Activated CD4-positive, alpha-beta T cell treated with anti-CD3 and anti-CD28 coated beads, Interleukin-2, amount 50 U/mL, for 24 hours (primary cell): Measurements from ENCODE around the gene ENAH.

Experiments used
- DNase-seq, 2 donors: peaks; one replicate each; pipeline ENCODE4 v3.0.0-alpha.2; 2020; ENCODE audit warnings: low read depth in 1 of 2, low spot score in 1 of 2

Gene ENAH

DNA sequence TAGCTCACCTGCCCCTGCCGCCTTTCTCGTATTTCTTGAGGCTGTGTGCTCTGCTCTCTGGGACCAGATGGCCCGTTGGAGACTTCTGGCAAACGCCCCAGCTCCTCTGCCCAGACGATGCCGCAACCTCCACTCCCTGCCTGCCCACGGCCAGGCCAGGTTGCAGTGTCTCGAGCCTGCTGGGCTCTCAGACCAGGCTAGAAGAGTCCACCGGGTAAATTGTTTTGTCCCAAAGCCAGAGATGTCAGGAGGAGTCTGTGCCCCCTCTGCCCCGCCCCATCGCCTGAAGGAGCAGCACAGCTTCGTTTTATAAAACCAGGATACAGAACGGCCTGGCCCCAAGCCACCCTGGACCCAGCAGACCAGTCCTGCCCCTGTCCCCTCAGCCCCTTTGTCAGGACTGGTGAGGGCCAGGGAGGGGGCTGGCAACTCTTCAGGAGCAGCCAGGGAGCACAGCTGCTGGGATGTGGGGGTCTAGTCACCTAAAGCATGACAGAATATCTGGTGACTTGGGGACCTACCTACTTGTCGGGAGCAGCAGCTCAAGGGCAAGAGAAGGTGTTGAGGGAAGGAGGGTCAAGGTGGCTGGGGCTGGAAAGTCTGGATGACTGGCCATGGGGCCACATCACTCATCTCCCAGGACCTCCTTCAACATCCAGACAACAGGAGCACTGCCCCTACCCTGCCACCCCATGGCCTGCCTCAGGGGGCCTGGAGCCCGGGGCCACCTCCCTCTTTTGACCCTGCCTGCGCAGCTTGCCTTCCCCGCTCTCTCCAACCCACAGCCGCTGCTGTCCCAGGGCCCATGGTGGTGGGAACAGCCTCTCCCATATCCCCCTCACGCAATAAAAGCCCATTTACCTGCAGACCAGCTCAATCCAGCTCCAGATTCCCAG, 191.1 kb downstream of the ENAH start:
- no peak for DNase-seq

GRCh38 chr1:225460737-225461532, 192.0 kb downstream of the ENAH start:
- DNase-seq = peak; percentile 19 to 42

GRCh38 chr1:225460021-225460736, 192.7 kb downstream of the ENAH start:
- no peak for DNase-seq

GRCh38 chr1:225458222-225458631, 194.7 kb downstream of the ENAH start:
- no peak for DNase-seq

- peak; percentile 63 to 86 for DNase-seq
Observed at GRCh38 chr1:225454733-225455132, 198.2 kb downstream of the ENAH start.

DNA sequence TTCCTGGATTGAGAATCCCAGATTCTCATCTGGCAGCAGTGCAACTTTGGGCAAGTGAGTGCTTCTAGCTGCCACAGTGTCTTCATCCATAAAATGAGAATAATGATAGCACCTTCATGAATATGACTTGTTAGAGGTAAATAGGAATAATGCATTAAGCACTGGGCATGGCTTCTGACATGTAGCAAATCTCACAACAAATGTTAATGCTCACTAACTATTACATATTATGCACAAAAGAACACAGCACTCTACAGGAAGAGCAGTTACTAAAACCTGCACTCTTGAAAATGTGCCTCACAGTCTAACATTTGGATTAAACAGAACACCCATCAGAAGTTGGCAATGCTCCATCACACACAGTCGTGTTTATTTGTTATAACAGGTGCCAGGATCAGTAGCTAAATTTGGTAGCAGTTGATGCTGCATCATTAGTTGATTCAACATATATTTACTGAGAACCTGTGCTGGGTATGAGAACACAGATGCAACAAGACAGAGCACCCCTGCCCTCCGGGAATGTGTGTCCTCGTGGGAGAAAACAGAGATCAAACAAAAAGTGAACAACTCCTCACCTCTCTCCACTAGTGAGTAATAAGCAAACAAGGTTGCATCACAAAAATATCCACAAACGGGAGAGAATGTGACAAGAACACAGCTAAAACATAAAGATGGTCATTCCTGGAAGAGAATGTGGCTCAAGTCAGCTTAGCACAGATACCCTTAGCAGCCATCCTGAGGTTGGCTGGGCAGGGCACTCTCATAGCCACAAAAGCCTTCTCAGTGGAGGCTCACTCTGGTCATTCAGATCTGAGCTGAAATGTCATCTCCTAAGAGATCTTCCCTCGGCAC, 198.9 kb downstream of the ENAH start:
- DNase-seq = no peak

DNA sequence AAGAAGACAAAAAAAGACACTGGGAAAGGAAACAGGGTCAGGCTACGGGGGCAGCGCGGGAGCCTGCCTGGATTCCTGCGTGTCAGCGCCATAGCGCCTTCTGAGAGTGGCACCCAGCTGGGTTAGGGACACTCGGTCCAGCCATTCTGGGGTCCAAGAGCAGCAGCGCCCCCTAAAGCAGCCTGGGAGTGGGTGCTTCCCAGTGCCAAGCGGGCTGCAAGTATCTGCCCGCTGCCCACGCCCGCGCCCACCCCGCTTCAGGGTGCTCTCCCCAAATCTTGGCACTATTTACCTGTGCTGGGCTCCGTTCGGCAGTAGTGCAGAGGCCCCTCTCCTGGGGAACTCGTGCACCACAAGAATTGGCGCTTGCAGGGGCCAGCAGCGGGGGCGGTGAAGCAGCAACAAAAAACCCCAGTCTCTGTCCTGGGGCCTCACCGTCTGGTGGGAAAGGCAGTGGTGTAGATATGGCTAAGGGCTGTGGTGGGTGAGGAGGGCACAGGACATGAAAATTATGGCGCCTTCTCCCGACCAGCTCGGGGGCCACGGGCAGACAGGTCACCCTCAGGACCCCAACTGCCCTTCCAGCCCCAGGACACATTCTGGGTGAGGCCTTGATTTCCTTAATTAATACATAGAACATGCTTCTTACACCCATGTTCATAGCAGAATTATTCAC, 200.9 kb downstream of the ENAH start:
- DNase-seq = no peak

DNA sequence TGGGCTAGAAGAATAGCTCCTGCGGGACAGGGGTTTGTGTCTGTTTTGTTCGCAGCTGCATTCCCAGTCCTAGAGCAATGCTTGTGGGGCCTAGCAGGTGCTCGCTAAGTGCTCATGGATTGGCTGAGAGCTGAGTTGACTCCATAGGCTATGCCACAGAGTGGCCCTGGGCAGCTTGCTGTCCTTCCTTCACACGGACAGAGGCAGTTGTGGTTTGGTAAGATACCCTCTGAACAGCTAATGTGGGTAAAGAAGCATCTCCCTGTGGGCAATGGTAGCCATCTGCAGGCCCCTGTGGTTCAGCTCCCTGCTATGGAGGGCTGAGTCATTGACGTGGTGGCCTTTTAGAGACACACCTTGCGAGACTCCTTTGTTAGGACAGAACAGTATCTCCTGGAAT, 201.6 kb downstream of the ENAH start:
- no peak for DNase-seq

GRCh38 chr1:225450491-225451191, 202.3 kb downstream of the ENAH start:
- no peak for DNase-seq

- no peak for DNase-seq
Observed at GRCh38 chr1:225449774-225450173, 203.1 kb downstream of the ENAH start.

DNA sequence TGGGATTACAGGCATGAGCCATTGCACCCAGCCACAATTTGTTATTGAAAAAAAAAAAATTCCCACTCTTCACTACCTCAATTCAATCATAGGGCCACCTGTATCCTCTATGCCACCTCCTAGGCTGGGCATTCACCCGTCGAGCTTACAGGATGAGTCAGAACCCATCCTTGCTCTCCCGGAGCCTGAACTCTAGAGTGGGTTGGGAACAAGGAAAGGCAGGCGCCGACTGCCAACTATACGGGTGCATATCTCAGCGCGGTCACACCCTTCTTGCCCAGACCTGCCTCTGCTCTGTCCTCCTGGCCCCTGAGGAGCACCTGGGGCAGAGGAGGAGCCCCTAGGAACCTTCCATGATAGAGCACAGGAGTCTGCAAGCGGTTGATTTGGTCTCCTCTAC, 203.7 kb downstream of the ENAH start:
- DNase-seq = no peak

- no peak for DNase-seq
Observed at GRCh38 chr1:225448146-225448805, 204.6 kb downstream of the ENAH start.

DNA sequence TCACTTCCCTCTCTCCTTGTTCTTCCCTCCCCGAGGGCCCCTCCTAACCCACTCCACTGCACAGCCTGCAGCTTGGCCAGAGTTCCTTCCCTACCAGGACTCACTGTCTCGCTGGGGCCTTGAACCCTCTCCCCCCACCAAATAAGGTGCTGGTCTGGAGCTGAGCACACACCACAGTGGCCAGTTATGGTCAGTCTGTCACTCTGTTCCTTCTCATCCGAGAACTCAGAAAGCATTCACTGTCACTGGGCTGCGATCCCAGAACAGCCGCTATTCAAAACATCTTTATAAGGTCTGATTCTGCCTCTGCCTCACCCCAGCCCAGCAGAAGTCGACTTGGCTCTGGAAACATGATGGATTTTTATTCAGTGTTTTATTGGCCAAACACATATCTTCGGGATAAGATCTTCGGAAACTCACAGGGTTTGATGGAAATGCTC, 205.3 kb downstream of the ENAH start:
- DNase-seq = no peak

GRCh38 chr1:225446981-225447615, 205.8 kb downstream of the ENAH start:
- DNase-seq = no peak

DNA sequence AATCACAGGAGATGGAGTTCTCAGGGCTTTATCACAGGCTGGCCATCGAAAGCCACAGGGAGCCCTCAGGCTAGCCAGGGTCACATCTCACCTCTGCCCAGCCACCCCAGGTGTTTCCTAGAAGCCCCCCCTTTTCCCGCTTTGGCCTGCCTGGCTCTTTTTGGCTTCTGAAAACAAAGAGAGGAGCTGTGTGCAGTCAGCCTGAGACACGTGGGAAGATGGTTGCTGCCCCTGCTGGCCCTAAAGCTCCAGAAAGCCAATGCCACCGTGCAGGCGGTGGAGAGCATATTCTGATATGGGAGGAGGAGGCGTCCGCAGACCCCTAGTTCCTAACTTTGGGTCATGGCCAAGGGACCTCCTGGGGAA, 206.3 kb downstream of the ENAH start:
- DNase-seq = no peak

GRCh38 chr1:225445639-225446594, 207.0 kb downstream of the ENAH start:
- no peak for DNase-seq

GRCh38 chr1:225442123-225442505, 210.8 kb downstream of the ENAH start:
- DNase-seq = no peak
